HT1080 (cell line): ENCODE results near the gene CLK3. TPM values are rescaled to one million over a fixed set of nuclear protein-coding genes. Genes with fewer than 3 reads are reported as not detected.
"Not testable (repeated sequence)": the region's sequence is repeated elsewhere in the genome, so short reads cannot be mapped to it uniquely, and the experiment has no call there.

ENCODE experiments used
- DNase-seq: peaks from one replicate; pipeline ENCODE4 v3.0.0-alpha.2; 2015; ENCODE audit warnings: low read depth
- polyA plus RNA-seq, 2 experiments: library from polyadenylated mRNA; depleted of rRNA; stranded (reverse); fragments of >200 nt; gene quantifications; 2 replicates each; pipeline ENCODE4 v1.2.3, GENCODE V29; 2015
- total RNA-seq: library from RNA; depleted of rRNA; stranded (reverse); fragments of >200 nt; shearing (Covaris generic); gene quantifications from 2 replicates; pipeline ENCODE4 v1.2.3, GENCODE V29; 2014; rRNA removed

Gene CLK3
- total RNA-seq = 84.0 and 110 TPM in 2 replicates
- 73.7 and 82.2 TPM in 2 replicates for polyA plus RNA-seq (2015; cell fraction: cytosol; rRNA removed)
- 162 and 169 TPM in 2 replicates for polyA plus RNA-seq (2015; cell fraction: nucleus; rRNA removed)

DNA sequence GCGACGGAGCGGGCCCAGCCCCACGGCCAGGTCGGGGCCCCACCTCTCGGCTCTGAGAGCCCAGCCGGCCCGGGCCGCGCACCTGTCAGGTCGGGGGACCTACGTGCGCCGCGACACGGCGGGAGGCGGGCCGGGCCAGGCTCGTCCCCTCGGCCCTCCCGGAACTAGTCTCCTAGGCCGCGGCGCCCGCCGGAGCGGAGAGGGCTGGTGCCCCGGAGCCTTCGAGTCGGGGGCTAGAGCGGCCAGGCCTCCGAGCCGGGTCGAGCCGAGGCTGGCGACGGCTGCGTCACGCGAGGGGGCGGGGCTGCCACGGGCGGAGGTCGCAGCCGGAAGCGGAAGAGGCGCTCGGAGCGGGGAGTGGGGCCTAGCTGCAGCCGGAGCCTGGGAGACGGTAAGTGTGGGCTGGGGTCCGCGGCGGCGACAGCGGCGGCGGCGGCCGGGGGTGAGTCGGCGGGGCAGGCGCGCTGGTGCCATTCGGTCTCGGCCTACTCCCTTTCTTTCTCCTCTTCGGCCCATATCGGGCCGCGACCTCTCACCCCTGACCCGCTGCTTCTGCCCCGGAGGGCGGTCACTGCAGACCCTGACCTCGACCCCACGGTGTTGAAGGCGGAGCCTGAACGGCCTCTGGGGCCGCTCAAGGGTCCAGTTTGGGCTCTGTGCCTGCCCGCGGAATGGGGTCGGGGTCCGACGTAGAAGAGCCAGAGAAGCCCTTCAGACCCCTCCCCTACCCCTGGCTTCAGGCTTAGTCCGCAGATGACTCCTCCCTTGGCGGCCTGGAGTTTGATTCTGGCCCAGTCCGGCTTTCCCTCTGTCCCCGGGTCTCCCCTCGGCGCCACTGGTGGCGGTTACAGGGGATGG lies at the start of gene CLK3:
CLK3 (plus strand) TSS at position 329 of the 858 bp plus-strand sequence. CDS start 3,361 bp downstream, outside the sequence.
- peak; percentile 90 for DNase-seq

- no peak for DNase-seq
These were observed 47.0 kb upstream of the CLK3 start for GRCh38 chr15:74568594-74568993.

DNA sequence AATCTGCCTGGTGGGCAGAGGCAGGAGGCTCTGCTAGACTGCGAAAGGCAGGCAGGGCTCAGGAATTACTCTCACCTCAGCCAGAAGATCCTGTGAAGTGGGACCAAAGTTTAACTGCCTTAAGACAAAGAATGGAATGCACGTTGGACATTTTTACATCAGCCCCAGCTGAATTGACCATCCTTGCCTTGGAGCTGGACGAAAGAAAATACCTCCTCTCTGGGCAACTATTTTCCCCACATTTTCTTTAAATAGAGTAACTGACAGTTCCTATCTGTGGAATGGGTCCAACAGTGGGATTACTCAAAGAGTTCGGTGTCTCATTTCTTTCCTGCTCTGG lies 45.9 kb upstream of the CLK3 start:
- no peak for DNase-seq

GRCh38 chr15:74571191-74571590 lies 44.4 kb upstream of the CLK3 start:
- no peak for DNase-seq

GRCh38 chr15:74573987-74574386 lies 41.6 kb upstream of the CLK3 start:
- DNase-seq = peak; percentile 73

GRCh38 chr15:74578496-74578994 lies 37.1 kb upstream of the CLK3 start:
- DNase-seq = no peak

- DNase-seq = no peak
These were observed 36.6 kb upstream of the CLK3 start for GRCh38 chr15:74579001-74579400.

GRCh38 chr15:74580538-74581350 lies 34.9 kb upstream of the CLK3 start:
- no peak for DNase-seq

DNA sequence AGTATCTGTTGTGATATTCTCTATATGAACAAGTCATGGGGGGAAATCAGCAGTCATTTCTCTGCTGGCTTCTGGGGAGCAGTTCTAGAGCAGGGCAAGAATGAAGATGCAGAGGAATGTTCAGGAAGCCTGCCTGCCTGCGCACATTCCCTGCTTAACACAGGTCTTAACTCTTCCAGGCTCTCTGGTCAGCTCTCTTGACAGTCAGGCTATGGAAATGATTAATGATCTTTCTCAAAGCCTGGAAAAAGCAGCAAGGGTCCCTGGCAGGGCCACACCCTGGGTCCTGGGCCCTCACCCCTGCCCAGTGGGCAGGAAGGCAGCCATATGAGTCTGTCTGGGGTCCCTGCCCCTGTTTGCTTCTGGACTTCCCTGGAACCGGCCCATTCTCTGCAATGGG lies 31.4 kb upstream of the CLK3 start:
- no peak for DNase-seq

DNA sequence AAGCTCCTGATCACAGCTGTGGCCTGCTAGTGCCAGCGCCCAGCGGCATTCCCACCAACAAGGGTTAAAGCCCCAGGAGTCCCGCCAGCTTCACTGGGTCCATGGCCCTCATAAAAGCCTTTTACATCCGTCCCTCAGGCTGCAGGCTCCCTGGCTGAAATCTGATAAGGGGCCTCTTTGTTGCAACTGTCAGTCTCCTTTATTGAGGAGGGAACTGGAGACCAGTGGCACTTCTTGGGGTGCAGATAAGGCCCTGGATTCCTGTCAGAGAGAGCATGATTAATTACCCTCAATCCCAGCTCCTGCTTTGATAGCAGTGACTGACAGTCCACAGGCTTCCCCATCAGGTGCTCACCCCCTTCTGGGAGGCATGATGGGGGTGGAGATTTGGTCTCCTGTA lies 30.9 kb upstream of the CLK3 start:
- DNase-seq = no peak

- no peak for DNase-seq
These were observed 30.4 kb upstream of the CLK3 start for GRCh38 chr15:74585191-74585590.

DNA sequence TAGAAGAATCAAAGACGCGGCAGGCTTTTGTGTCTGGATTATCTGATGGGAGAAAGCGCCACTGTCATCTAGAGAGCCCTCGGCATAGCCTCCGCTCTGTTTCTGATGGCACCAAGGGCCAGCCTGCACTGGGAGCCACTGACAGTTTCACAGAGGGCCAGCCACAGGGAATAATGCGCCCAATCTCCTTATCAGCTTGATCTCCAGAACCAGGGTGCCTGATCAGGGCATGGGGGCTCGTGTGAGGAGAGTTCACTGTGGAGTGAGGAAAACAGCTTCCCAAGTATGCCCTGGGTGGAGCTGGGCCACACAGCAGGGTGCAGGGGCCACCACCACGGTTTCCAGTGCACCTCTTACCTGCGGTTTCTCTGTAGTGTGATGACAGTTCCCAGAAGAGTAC lies 29.8 kb upstream of the CLK3 start:
- DNase-seq = no peak

DNA sequence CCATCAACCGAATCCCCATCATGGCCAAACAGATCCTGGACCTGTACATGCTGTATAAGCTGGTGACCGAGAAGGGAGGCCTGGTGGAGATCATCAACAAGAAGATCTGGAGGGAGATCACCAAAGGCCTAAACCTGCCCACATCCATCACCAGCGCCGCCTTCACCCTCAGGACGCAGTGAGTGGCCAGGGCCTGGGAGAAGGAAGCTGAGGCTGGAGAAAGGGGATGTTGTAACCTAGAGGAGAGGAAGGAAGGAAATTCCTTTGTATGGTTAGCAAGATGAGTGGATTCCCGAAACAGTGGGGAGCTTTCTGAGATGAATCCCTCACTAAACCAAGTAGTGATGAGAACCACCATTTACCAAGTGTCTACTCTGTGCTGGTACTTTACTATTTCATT lies 25.8 kb upstream of the CLK3 start:
- no peak for DNase-seq

- DNase-seq = no peak
These were observed 23.4 kb upstream of the CLK3 start for GRCh38 chr15:74592222-74592621.

GRCh38 chr15:74593122-74593521 lies 22.5 kb upstream of the CLK3 start:
- DNase-seq = no peak

- DNase-seq = no peak
These were observed 21.2 kb upstream of the CLK3 start for GRCh38 chr15:74594455-74594854.

DNA sequence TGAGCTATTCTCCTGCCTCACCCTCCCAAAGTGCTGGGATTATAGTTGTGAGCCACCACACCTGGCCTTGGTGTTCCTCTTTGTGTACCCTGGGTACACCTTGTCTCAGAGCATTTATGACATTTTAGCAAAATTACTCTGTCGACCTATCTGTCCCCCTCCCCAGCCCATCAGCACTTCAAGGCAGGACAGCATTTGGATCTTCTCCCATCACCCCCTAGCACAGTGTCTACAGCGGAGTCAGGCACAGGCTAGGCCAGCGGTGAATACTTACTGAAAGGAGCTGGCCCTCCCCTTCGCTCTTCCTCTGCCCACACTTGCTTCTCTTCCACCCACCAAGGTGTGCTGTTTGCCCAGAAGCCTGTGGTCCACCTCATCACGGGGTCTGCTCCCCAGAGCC lies 20.4 kb upstream of the CLK3 start:
- no peak for DNase-seq

DNA sequence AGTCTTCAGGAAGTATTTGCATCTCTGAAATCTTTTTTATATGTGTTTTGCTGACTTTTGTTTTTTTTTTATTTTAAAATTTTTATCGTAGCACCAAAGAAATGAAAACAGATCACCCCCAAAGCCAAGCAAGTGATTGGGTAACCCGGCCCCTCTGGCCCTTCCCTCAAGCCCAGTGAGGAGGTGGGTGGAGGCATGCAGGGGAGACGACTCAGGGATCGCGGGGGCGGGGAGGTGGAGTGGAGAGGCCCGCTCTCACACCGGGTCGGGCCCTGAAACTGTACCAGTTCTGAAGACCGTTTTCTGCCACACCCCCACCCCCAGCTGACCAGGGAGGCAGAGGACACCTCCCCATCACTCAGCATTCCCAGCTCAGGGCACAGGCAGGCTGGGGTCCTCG lies 18.9 kb upstream of the CLK3 start:
- not testable (repeated sequence) for DNase-seq

GRCh38 chr15:74597146-74597705 lies 18.4 kb upstream of the CLK3 start:
- DNase-seq = not testable (repeated sequence)

DNA sequence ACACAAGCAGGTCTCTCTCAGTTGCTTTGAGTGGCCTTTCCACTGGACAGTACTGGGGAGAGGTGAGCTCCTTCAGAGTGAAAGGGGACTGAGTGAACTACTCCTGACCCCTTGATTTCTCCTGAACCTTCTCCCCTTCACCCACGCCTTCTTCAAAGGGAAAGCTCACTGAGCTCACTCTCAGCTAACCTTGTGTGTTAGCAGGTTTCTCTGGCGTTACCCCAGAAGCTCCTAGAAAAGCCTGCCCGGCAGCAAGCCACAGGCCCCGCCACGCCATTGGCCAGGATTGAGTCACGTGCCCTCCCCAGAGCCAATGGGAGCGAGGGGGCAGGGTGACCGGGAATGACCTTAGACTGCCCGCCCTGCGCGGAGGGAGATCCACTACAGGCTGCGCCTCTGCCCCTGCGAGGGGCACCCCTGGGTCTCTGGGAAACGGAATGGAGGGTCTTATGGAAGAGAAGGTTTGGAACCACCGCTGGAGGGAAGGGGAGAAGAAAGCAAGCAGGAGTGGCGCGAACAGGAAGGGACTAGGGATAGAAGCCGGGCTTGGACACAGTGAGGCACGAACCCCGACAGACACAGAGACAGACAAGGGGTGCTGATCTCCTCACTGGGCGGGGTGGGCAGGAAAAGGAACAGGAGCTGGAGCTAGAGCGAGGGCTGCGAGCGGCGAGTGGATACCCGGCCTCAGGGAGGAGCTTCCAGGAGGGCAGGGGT lies 17.4 kb upstream of the CLK3 start:
- DNase-seq = no peak

DNA sequence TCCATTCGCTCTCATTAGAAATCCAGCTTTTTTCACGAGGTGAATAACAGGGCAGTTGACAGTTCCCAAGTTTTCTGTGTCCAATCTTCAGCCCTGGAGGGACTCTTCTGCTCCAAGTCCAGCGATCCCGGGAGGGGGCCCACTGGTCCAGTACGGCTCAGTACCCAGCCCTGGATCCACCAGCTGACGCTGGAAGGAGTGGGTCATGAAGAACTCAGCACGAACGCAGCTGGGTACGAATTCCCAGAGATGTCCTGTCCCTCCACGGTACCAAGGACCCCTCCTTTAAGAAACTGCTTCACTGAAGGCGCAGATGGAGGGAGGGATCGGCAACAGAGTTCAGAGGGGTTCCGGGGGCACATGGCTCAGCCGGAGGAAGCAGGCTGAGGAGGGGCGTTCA lies 16.5 kb upstream of the CLK3 start:
- no peak for DNase-seq
